SKM-1 treated with dmso at 0.1 percent for 144 hours (cell line): ENCODE measurements around the gene CHST15.
A peak's percentile ranks its signal among the peaks of the same experiment; 100 is the strongest.

Experiments
- DNase-seq: peaks from one replicate; lab custom pipeline; 2025; ENCODE audit not compliant: unreplicated experiment; lab: John Stamatoyannopoulos, UW

The CHST15 gene

DNA sequence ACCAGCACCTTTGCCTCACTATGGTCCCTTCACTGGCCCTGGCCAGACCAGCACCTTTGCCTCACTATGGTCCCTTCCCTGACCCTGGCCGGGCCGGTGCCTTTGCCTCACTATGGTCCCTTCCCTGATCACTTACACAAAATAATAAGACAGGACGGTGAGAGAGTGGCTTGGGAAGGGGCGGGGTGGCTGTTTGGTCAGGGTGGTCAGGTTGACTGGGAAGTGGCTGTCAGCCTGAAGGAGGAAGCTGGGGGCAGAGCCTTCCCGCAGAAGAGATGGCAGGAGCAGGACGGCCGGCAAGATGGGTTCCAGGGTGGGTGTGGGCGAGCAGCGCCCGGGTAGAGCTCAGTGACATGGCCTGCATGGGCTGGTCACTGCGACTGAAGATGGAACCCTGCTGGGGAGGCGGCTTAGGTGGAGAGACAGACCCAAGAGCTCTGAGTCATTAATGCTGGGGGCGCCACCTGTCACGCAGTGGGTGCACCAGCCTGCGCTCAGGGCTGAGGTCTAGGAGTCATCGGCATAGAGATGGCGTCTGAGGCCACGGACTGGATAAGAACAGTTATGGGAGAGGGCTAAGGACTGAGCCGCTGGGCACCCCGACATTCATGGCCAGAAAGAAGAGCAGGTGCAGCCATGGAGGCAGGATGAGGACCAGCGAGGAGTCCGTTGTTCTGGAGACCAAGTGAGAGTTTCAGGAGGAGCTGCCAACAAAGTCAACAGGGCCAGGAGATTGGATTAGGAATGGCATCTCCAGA, 91.8 kb downstream of the CHST15 start:
- DNase-seq = no peak

DNA sequence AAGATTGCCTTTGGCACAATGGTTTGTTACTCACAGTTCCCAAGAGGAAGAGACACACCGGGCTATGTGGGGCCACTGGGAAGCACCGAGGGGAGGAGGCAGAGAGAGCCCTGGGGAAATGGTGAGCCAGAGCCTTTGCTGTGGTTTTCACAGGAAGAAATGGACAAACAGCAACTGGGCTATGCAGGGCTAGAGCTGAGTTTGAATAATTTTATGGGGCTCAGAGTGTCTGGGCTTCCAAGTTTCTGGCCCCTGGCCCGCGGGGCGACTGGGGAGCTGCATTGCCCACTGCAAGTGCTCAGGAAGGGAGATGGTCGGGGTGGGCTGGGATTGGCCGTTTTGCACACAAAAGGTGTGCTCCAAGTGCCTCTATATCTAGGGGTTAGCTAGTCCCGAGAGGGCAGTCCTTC, 92.6 kb downstream of the CHST15 start:
- no peak for DNase-seq

DNA sequence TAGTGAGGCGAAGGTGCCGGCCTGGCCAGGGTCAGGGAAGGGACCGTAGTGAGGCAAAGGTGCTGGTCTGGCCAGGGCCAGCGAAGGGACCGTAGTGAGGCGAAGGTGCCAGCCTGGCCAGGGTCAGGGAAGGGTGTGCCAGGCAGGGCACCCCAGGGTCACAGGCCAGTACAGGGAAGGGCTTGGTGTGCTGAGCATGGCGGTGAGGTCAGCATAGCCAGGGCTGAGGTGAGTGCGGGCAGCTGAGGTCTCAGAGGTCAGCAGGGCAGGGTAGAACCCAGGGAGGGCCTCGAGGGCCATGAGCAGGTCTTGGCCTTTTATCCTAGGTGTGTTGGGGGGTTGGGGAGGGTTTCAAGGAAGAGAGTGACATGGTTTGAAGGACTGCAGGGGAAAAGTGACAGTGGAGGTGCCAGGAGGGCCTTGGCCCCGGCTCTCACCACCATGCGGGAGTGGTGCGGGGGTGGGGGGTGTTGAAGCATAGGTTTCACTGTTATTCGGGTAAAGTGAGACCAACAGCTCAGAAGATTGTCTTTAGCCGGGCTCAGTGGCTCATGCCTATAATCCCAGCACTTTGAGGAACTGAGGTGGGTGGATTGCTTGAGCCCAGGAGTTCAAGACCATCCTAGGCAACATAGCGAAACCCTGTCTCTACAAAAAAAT, 93.3 kb downstream of the CHST15 start:
- DNase-seq = no peak

DNA sequence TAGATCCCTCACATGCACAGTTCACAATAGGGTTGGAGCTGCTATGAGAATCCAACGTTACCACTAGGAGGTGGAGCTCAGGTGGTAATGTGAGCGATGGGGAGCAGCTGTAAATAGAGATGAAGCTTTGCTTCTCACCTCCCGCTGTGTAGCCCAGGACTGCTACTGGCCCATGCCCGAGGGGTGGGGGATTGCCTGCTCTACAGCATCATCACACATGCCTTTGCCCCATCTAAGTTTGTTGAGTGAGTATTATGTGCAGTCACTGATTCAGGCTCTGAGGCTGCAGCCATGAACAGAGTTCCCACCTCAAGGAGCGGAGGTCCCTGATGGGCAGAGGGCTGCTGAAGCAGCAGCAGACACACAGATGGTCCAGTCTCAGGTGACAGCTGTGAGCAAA, 94.1 kb downstream of the CHST15 start:
- DNase-seq = no peak

DNA sequence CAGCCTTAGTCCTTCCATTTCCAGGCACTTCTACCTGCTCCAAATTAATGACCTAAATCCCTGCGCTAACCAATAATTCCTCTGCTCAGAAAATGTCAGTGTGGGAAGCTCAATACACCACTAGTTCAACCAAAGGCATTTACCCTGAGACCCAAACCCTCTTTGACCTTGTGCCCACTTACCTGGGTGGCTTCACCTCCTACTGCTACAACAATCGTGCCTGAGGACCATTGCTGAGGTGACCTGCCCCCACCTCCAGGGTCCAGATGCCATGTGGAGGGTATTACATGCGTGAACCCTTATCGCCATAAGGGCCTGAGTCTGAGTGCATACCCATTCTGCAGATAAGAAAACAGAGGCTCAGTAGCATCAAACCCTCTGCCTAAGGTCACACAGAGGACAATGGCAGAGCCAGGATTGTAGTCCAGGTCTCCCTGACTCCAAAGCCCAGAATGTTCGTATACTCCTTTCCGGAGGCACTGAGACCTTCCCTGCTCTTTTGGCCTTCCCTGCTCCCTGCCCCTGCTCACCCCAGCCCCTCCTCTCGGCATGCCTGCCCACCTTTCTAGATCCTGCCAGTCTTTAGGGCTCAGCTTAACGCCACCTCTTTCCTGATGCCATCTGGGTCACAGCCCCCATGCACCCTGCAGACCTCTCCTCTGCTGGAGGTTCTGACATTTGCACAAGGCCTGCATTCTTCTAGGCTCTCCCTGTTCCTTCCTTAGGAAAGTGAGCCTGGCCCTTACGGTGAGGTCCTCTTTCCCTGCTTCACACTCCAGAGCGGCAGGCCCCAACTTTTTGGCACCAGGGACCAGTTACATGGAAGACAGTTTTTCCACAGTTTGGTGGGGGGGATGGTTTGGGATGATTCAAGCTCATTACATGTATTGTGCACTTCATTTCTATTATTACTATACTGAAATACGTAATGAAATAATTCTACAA, 94.9 kb downstream of the CHST15 start:
- DNase-seq = no peak

DNA sequence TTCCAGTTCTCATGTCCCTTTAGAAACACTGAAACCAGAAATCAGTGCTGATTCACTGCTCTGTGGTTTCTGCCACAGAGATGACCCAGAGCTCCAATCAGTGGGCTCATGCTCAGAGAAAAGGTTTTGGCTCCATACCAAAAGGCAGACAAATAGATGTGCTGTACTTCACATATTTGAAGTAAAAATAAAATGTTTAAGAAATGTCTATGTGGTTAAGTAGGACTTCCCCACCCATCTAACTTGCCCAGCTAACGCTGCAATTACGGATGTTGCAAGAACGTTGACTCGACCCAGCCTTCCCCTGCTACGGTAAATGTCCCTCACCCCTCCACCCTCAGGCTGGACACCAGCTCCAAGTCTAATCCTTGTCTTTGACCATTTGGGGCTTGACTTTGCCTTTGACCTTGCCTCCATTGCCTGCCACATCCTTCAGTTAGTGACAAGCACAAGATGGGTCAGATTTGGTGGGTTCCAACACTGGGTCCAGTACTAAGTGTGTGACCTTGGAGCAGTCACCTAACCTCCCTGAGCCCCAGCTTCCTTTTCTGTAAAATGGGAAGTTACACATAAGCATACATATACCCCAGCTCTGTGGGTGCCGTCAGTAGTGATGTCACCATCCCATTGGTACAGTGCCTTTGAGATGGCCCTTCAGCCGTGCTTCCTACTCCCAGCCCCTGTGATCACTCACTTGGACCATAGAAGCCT, 95.8 kb downstream of the CHST15 start:
- DNase-seq = peak; percentile 30

DNA sequence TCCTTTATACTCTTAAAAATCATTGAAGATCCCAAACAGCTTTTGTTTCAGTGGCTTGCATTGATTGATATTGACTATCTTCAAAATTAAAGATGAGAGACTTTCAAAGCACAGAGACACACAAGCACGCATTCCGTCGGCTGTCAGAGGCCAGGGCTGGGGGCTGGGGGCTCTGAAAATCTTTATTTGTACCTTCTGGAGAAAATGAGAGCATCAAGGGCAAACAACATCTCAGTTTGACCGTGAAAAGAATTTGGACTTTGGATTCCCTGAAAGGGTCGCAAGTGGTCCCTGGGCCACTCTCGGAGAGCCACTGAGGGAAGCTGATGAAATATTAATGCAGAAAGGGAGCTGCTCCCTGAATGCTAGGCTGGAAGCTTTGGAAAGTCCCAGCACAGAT, 96.4 kb downstream of the CHST15 start:
- no peak for DNase-seq

DNA sequence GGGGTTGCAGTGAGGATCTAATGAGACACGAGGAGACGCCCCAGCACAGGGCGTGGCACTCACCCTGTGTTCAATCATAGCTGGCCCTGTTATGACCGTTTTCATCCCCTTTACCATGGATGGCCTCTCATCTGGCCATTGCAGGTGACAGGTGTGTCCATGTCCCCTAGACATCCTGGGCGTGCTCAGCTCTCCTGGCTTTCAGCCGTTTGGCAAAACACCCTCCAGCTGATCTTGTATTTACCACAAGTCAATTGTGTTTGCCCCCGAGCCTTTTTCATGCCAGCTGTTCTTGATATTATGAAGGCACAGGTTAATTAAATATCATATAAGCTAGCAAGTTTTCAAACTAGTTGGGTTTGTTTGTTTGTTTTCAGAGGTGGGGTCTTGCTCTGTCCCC, 97.1 kb downstream of the CHST15 start:
- no peak for DNase-seq

DNA sequence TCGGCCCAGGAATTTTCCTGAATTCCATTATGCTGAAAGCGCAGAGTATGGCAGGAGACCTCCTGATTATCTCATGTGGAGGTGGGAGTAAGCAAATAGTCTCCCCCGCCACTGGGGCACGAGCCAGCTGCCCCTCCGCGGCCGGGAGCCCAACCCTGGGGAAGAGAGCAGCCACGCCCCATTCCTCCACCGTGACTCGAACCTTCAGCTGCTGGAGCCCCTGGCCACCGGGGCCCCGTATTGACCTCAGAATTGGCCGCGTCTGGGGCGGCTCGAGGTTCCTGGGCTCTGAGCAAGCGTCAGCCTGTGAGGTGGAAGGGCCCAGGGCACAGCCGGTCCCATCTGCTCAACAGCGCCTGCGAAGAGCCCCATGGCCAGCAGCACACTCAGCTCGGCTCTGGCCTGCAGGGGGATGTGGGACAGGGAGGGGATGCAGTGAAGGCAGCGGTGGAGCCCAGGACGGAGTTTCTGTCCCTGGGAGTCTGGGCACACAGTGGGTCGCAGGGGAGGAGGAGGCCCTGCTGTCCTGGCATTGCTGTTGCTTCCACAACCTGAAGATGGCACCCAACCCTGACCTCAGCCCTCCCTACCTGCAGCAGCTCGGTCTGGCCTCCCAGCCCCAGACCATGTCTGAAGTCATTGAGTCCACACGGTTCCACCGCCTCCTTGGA, 97.8 kb downstream of the CHST15 start:
- DNase-seq = peak; percentile 9

DNA sequence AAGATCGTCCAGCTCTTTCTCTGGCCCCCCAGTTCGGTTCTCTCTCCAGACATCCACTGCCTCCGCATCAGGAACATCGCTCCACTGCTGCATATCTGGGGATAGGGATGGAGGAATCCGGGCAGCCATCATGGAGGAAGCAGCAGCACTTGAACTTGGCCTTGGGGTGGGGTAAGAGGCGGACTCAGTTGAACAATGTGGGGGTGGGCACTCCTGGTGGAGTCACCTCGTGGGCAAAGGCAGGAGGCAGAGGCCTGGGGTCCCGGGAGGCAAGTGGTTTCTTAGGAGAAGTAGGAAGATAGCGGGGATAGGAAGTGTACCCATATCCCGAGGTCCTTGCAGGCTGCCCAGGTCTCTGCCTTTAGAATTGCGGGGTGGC, 98.3 kb downstream of the CHST15 start:
- no peak for DNase-seq

DNA sequence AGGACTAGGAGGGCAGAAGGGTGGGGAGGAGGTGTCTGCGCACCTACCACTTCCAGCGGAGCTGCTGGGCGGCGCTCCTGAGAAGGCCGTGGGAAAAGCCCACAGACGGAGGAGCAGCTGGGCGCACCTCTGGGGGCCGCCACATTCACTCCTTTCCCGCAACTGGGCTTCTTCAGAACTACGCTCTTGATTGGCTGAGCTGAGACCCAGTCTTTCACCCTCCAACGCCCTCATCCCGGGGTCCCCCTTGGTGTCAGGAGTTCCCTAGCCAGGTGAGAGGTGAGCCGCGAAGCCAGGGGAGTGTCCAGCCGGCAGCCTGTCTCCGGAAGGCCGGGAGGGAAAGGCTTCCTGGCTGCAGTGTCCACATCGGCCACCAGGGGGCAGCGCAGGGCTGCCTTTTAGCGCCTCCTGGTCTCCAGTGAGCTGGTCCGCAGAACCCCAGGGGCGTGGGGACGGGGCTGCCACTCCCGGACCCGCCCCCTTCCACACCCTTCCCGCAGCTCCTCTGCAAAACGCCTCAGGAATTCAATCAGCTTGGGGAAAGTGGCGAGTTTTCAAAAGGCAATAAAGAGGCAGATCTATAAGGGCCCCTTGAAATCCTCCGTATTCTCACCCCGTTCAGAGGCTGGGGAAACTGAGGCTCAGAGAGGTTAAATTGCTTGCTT, 98.8 kb downstream of the CHST15 start:
- no peak for DNase-seq

DNA sequence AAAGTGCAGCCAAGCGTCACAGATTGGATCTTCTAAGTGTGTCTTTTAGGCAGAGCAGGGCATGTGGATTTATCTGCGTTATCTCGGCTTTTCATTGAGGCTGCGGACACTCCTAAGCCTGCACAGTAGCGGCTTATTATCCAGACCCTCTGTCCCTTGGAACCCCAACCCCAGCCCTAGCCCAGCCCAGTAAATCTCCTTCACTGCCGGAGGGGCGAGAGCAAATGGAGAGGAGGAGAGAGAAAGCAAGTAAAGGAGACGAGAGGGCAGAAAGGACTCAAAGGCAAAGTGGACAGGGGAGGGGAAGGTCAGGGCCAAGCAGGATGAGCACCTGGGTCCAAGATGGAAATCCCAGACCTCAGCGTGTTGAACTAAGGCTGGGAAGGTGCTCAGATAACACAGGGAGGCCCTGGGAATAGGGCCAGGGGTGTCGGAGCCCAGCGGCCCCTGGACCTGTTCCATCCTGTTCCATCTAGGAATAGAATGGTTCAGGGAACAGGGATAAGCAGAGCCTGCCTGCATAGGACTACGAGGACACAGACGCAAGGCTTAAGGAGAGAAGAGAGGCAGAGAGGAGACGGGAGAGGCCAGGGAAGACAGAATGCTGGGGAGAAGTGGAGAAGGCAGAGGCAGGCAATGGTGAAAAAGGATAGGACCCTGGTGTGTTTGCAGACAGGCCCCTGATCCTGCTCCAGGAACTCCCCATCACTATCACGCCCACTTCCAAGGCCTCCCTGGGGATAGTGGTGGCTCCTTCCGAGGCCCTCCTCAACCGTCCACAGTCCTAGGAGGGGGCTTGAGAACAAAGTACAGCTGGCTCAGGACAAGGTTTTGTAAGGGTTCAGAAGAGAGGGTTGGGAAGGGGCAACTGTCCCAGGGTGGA, 99.6 kb downstream of the CHST15 start:
- no peak for DNase-seq

DNA sequence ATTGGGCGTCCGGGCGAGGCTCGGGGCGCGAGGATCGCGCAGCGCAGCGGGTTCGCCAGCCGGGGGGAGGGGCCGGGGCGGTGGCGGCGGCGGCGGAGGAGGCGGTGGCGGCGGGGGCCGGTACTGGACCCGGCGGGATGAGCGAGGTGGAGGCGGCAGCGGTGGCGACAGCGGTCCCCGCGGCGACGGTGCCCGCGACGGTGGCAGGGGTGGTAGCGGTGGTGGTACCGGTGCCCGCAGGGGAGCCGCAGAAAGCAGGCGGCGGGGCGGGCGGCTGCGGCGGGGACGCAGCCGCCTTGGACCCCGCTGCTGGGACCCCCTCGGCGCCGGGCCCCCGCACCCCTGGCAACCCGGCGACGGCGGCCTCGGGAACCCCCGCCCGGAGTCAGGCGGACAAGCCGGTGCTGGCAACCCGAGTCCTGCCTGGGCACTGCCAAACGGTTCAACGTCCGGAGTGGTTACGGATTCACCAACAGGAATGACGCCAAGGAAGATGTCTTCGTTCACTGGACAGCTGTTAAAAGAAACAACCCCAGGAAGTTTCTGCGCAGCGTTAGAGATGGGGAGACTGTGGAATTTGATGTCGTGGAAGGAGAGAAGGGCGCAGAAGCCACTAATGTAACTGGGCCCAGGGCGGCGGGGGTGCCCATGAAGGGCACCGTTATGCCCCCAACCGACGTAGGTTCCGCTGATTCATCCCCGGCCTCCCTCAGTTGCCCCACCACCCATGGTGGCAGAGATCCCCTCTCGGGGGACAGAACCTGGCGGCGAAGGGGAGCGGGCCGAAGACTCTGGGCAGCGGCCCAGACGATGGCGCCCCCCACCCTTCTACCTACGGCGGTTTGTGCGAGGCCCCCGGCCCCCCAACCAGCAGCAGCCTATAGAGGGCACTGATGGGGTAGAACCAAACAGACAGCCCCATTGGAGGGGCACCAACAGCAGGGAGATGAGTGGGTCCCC, 101.5 kb downstream of the CHST15 start:
- no peak for DNase-seq

DNA sequence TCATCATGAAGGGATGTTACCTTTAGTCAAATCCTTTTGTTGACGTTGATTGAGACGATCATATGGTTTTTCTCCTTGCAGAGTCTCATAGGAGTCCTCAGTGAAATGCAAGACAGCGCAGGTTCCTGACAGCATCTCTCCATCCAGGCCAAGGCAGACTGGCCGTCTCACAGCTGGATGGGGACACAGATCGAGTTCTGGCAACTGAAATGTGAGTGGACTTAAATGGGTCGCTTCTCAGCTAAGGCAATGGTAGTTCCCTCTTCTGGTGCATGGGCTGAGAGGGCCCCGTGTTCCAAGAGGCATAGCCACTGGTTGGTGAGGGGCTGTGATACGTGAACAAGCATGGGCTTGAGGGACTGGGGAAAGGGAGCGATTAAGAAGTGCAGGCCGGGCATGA, 102.5 kb downstream of the CHST15 start:
- DNase-seq = no peak

DNA sequence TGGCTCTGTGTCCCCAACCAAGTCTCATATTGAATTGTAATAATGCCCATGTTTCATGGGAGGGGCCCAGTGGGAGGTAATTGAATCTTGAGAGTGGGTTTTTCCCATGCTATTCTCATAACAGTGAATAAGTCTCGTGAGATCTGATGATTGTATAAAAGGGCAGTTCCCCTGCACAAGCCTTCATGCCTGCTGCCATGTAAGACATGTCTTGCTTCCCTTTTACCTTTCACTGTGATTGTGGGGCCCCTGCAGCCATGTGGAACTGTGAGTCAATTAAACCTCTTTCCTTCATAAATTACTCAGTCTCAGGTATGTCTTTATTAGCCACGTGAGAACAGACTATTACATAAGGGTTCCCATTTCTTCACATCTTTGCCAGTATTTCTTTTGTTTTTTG, 104.7 kb downstream of the CHST15 start:
- no peak for DNase-seq

DNA sequence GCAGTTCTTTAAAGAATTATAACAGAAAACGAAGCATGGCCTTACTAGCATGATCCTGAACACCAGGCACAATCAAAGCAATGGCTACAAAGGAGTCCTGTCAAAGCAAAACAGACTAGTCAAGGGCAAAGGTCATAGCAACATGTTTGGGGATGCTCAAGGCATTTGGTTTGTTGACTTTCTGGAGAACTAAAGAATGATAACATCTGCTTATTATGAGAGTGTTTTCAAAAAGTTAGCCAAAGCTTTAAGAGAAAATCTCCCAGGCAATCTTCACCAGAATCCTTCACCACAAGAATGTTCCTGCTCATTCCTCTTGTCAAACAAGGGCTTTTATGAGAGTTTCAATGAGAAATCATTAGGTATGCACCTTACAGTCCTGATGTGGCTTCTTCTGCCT, 106.7 kb downstream of the CHST15 start:
- no peak for DNase-seq

DNA sequence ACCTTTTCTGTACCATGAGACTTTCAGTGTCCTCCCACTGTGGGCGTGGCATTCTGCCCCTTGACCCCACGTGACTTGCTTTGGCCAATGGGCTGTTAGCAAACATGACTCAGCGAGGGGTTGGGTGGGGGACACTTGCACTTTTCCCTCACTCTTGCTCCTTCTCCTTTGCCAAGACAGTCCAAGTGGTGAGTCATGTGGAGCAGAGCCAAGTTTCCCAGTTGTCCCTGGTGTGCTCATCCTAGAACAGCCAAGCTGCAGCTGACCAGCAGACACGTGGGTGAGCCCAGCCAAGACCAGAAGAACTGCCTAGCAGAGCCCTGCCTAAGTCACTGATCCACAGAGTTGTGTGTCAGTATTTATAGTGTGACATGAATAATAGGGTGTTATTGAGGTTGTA, 119.0 kb downstream of the CHST15 start:
- DNase-seq = no peak
